PFSK-1 (cell line): Measurements from ENCODE around the gene TUBD1.

Experiments used
- FOXP2 ChIP-seq: optimal IDR thresholded peaks from 2 replicates; pipeline ENCODE3; 2011; ENCODE audit warnings: borderline replicate concordance, control low read depth, inconsistent platforms; ENCODE audit not compliant: insufficient read depth; ENCODE audit errors: extremely low read length, extremely low read depth
- POLR2AphosphoS5 ChIP-seq: IDR thresholded peaks from 2 replicates; pipeline ENCODE4 v1.6.1; 2012; ENCODE audit warnings: low read depth, mild to moderate bottlenecking, control low read depth, low read length, moderate library complexity
- REST ChIP-seq, 2 experiments: IDR thresholded peaks; 2 replicates each; pipeline versions ENCODE4 v1.6.1 to v1.8.0; 2011 to 2012; ENCODE audit warnings: low read depth in 2 of 2, low read length in 2 of 2, control low read depth in 1 of 2, inconsistent platforms in 1 of 2, mild to moderate bottlenecking in 1 of 2, moderate library complexity in 1 of 2; ENCODE audit not compliant: insufficient read depth in 1 of 2
- SIN3A ChIP-seq: IDR thresholded peaks from 2 replicates; pipeline ENCODE4 v1.6.1; 2012; ENCODE audit warnings: mild to moderate bottlenecking, low read length, moderate library complexity, borderline replicate concordance; ENCODE audit not compliant: insufficient read depth
- TAF1 ChIP-seq: IDR thresholded peaks from 2 replicates; pipeline ENCODE4 v1.6.1; 2012; ENCODE audit warnings: low read length, control low read depth, borderline replicate concordance; ENCODE audit not compliant: insufficient read depth

- TF ChIP-seq POLR2AphosphoS5 (no peak), FOXP2 (no peak), REST (IDR thresholded peaks at IDR 0.05; ENCODE audit: insufficient read depth in 1 of 2, low read depth in 2 of 2, low read length in 2 of 2) (no peak), SIN3A (no peak), TAF1 (no peak)
These were observed 14.1 kb downstream of the TUBD1 start for GRCh38 chr17:59878624-59879023.
